Neural cell (in vitro differentiated cells): ENCODE results near the gene CD3G.

ENCODE experiments used
- EZH2 ChIP-seq: fragments of 200-600, 300-800 bp; shearing (Covaris generic), sonication (generic); IDR thresholded peaks from 2 replicates; pipeline ENCODE4 v1.6.1; 2014; ENCODE audit warnings: antibody characterized with exemption, low read length, borderline replicate concordance, mild to moderate bottlenecking; ENCODE audit not compliant: insufficient read depth, poor library complexity, severe bottlenecking
- MXI1 ChIP-seq: fragments of 450-650 bp; conservative IDR thresholded peaks from 2 replicates; pipeline ENCODE4 v1.6.1; 2014; ENCODE audit warnings: antibody characterized with exemption, mild to moderate bottlenecking; ENCODE audit not compliant: poor library complexity, severe bottlenecking
- POLR2AphosphoS5 ChIP-seq: IDR thresholded peaks from 2 replicates; pipeline ENCODE4 v1.6.1; 2012
- SMC3 ChIP-seq: fragments of 450-650 bp; conservative IDR thresholded peaks from 2 replicates; pipeline ENCODE4 v1.6.1; 2014; ENCODE audit warnings: antibody characterized with exemption, mild to moderate bottlenecking, moderate library complexity; ENCODE audit not compliant: poor library complexity
- TF ChIP-seq, protein P1 (sequence below): fragments of 450-650 bp; IDR thresholded peaks from 2 replicates; pipeline ENCODE4 v1.5.1; 2014; ENCODE audit warnings: antibody characterized with exemption, mild to moderate bottlenecking, moderate library complexity; ENCODE audit not compliant: poor library complexity, severe bottlenecking
- TF ChIP-seq, protein P2 (sequence below): IDR thresholded peaks from 2 replicates; pipeline ENCODE4 v1.6.1; 2012; ENCODE audit warnings: borderline replicate concordance

DNA sequence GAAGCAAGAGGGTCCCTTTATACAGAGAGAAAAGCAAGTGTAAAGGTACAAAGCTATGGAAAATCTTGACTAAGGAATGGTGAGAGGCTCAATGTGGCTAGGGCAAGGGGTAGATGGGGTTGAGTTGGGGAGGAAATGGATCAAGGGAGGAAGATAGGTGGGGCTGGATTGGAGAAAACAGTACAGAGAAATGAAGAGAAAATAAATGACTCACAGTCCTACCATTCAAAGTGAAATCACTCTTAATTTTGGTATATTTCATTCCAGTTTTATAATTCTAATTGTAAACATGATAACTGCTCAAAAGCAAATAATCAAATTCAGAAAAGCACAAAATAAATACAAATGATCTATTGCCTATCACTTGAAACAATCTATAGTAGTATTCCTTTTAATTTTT lies 31.8 kb downstream of the CD3G start:
- no peak for TF ChIP-seq EZH2
- TF ChIP-seq MXI1 = no peak
- TF ChIP-seq, protein P1, sequence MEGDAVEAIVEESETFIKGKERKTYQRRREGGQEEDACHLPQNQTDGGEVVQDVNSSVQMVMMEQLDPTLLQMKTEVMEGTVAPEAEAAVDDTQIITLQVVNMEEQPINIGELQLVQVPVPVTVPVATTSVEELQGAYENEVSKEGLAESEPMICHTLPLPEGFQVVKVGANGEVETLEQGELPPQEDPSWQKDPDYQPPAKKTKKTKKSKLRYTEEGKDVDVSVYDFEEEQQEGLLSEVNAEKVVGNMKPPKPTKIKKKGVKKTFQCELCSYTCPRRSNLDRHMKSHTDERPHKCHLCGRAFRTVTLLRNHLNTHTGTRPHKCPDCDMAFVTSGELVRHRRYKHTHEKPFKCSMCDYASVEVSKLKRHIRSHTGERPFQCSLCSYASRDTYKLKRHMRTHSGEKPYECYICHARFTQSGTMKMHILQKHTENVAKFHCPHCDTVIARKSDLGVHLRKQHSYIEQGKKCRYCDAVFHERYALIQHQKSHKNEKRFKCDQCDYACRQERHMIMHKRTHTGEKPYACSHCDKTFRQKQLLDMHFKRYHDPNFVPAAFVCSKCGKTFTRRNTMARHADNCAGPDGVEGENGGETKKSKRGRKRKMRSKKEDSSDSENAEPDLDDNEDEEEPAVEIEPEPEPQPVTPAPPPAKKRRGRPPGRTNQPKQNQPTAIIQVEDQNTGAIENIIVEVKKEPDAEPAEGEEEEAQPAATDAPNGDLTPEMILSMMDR = no peak
- TF ChIP-seq, protein P2, sequence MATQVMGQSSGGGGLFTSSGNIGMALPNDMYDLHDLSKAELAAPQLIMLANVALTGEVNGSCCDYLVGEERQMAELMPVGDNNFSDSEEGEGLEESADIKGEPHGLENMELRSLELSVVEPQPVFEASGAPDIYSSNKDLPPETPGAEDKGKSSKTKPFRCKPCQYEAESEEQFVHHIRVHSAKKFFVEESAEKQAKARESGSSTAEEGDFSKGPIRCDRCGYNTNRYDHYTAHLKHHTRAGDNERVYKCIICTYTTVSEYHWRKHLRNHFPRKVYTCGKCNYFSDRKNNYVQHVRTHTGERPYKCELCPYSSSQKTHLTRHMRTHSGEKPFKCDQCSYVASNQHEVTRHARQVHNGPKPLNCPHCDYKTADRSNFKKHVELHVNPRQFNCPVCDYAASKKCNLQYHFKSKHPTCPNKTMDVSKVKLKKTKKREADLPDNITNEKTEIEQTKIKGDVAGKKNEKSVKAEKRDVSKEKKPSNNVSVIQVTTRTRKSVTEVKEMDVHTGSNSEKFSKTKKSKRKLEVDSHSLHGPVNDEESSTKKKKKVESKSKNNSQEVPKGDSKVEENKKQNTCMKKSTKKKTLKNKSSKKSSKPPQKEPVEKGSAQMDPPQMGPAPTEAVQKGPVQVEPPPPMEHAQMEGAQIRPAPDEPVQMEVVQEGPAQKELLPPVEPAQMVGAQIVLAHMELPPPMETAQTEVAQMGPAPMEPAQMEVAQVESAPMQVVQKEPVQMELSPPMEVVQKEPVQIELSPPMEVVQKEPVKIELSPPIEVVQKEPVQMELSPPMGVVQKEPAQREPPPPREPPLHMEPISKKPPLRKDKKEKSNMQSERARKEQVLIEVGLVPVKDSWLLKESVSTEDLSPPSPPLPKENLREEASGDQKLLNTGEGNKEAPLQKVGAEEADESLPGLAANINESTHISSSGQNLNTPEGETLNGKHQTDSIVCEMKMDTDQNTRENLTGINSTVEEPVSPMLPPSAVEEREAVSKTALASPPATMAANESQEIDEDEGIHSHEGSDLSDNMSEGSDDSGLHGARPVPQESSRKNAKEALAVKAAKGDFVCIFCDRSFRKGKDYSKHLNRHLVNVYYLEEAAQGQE = no peak
- TF ChIP-seq SMC3 = no peak
- no peak for TF ChIP-seq POLR2AphosphoS5
